Measurements from ENCODE around the gene IGSF21.
A peak's percentile ranks its signal among the peaks of the same experiment; 100 is the strongest.
"Not testable (repeated sequence)": the region's sequence is repeated elsewhere in the genome, so short reads cannot be mapped to it uniquely, and the experiment has no call there.

The IGSF21 gene

GRCh38 chr1:18365099-18365705, 257.6 kb downstream of the IGSF21 start:
- no peaks in the 10 kb centered on the region for H3K27me3 ChIP-seq (ENCODE audit: control insufficient read depth, low read length)
- H3K4me3 ChIP-seq (ENCODE audit: low read length) = no peak overlapping the region
- no peaks in the 10 kb centered on the region for H3F3A ChIP-seq (ENCODE audit: control insufficient read depth, insufficient read depth)
- no peaks in the 10 kb centered on the region for H4K20me1 ChIP-seq (ENCODE audit: control insufficient read depth, insufficient read depth, low read depth, low read length)
- no peak for TF ChIP-seq EZH2phosphoT487 (IDR thresholded peaks at IDR 0.05; ENCODE audit: borderline replicate concordance, low read length)
- TF ChIP-seq, protein P1, sequence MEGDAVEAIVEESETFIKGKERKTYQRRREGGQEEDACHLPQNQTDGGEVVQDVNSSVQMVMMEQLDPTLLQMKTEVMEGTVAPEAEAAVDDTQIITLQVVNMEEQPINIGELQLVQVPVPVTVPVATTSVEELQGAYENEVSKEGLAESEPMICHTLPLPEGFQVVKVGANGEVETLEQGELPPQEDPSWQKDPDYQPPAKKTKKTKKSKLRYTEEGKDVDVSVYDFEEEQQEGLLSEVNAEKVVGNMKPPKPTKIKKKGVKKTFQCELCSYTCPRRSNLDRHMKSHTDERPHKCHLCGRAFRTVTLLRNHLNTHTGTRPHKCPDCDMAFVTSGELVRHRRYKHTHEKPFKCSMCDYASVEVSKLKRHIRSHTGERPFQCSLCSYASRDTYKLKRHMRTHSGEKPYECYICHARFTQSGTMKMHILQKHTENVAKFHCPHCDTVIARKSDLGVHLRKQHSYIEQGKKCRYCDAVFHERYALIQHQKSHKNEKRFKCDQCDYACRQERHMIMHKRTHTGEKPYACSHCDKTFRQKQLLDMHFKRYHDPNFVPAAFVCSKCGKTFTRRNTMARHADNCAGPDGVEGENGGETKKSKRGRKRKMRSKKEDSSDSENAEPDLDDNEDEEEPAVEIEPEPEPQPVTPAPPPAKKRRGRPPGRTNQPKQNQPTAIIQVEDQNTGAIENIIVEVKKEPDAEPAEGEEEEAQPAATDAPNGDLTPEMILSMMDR (IDR thresholded peaks at IDR 0.05; ENCODE audit: low read depth, low read length, poor library complexity, severe bottlenecking) = no peak
- H3K4me2 ChIP-seq (ENCODE audit: low read length) = no peak overlapping the region
- H3K9me3 ChIP-seq (ENCODE audit: control insufficient read depth, insufficient read depth, low read length) = no peaks in the 10 kb centered on the region
- H3K36me3 ChIP-seq (ENCODE audit: control insufficient read depth, low read length) = no peaks in the 10 kb centered on the region
- H3K4me1 ChIP-seq (ENCODE audit: control insufficient read depth, low read length) = no peaks in the 10 kb centered on the region
- no peaks in the 10 kb centered on the region for H3K9me2 ChIP-seq (replicated peaks; ENCODE audit: control insufficient read depth, low read length)
- H3K79me2 ChIP-seq (ENCODE audit: control insufficient read depth, low read length) = no peaks in the 10 kb centered on the region
- no peak overlapping the region for H3K27ac ChIP-seq (ENCODE audit: low read depth, low read length)

DNA sequence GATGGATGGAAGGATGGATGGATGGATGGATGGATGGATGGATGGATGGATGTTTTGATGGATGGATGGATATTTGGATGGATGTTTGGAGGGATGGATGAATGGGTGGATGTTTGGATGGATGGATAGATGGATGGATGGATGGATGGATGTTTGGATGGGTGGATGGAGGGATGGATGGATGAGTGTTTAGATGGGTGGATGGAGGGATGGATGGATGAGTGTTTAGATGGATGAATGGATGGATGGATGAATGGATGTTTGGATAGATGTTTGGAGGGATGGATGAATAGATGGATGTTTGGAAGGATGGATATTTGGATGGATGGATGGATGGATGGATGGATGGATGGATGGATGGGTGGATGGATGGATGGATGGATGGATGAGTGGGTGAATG, 264.9 kb downstream of the IGSF21 start:
- H3K79me2 ChIP-seq (ENCODE audit: control insufficient read depth, low read length); H3K27ac ChIP-seq (ENCODE audit: low read depth, low read length); H3K27me3 ChIP-seq (ENCODE audit: control insufficient read depth, low read length); H3K4me2 ChIP-seq (ENCODE audit: low read length); H3K9me2 ChIP-seq (replicated peaks; ENCODE audit: control insufficient read depth, low read length); H3K9me3 ChIP-seq (ENCODE audit: control insufficient read depth, insufficient read depth, low read length); H3K36me3 ChIP-seq (ENCODE audit: control insufficient read depth, low read length); H3F3A ChIP-seq (ENCODE audit: control insufficient read depth, insufficient read depth); H3K4me1 ChIP-seq (ENCODE audit: control insufficient read depth, low read length); H4K20me1 ChIP-seq (ENCODE audit: control insufficient read depth, insufficient read depth, low read depth, low read length); H3K4me3 ChIP-seq (ENCODE audit: low read length): not testable (repeated sequence)

DNA sequence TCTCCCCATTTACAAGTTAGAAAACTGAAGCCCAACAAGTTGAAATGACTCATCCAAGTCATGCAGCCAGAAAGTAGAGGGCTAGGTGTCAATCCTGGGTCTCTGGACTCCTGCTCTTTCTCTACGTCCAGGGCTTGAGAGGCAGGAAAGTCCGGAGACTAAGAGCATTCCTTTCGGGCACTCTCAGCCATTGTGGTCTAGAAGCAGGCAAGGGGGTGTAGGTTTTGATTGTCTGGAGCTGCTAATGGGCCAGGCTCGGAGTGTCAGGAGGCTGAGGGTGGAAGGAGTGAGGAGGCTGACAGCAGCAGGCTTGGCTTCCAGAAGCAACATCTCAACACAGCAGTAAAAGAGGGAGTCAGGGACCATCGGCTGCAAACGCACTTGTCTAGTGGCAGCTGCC, 265.6 kb downstream of the IGSF21 start:
- no peaks in the 10 kb centered on the region for H3K9me2 ChIP-seq (replicated peaks; ENCODE audit: control insufficient read depth, low read length)
- no peaks in the 10 kb centered on the region for H3K36me3 ChIP-seq (ENCODE audit: control insufficient read depth, low read length)
- H3K4me3 ChIP-seq (ENCODE audit: low read length) = no peak overlapping the region
- H3K4me2 ChIP-seq (ENCODE audit: low read length) = no peak overlapping the region
- H4K20me1 ChIP-seq (ENCODE audit: control insufficient read depth, insufficient read depth, low read depth, low read length) = no peaks in the 10 kb centered on the region
- TF ChIP-seq EZH2phosphoT487 (IDR thresholded peaks at IDR 0.05; ENCODE audit: borderline replicate concordance, low read length) = no peak
- TF ChIP-seq, protein P1 (IDR thresholded peaks at IDR 0.05; ENCODE audit: low read depth, low read length, poor library complexity, severe bottlenecking) = no peak
- H3F3A ChIP-seq (ENCODE audit: control insufficient read depth, insufficient read depth) = no peaks in the 10 kb centered on the region
- no peaks in the 10 kb centered on the region for H3K79me2 ChIP-seq (ENCODE audit: control insufficient read depth, low read length)
- H3K27ac ChIP-seq (ENCODE audit: low read depth, low read length) = no peak overlapping the region
- no peaks in the 10 kb centered on the region for H3K4me1 ChIP-seq (ENCODE audit: control insufficient read depth, low read length)
- H3K27me3 ChIP-seq (ENCODE audit: control insufficient read depth, low read length) = no peaks in the 10 kb centered on the region
- no peaks in the 10 kb centered on the region for H3K9me3 ChIP-seq (ENCODE audit: control insufficient read depth, insufficient read depth, low read length)

DNA sequence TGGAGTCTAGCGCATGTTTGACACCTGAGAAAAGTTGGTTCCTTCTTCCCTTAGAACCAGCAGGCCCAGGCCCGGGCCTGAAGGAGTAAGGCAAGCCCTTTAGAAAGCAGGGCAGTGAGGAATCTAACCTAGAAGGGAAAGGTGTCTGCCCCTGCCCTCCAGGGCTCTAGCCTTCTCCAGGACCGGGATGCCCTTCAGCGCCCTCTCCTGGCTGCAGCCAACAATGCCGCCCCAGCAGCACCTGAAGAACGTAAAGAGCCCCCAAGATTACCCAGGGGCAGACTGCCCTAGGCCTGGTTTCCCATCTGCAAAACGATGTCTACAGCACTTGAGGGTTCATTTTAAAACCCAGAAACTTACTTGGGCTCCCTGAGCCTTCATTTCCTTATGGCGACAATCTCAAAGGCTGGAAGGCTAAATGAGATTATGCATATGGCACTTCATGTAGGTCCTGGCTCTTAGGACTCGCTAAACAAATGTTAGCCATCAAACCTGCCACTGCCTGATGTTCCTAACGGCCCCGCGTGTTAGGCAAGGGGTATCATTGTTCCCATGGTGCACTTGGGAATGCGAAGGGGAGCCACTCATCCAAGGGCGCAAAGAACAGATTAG, 266.4 kb downstream of the IGSF21 start:
- Histone ChIP-seq H3K27ac (ENCODE audit: low read depth, low read length) (no peak overlapping the region), H3K36me3 (ENCODE audit: control insufficient read depth, low read length) (no peaks in the 10 kb centered on the region), H3K4me2 (ENCODE audit: low read length) (no peak overlapping the region), H3K4me1 (ENCODE audit: control insufficient read depth, low read length) (no peaks in the 10 kb centered on the region), H3K4me3 (ENCODE audit: low read length) (no peak overlapping the region), H3K9me2 (replicated peaks; ENCODE audit: control insufficient read depth, low read length) (no peaks in the 10 kb centered on the region), H3F3A (ENCODE audit: control insufficient read depth, insufficient read depth) (no peaks in the 10 kb centered on the region), H3K27me3 (ENCODE audit: control insufficient read depth, low read length) (no peaks in the 10 kb centered on the region), H3K79me2 (ENCODE audit: control insufficient read depth, low read length) (no peaks in the 10 kb centered on the region), H3K9me3 (ENCODE audit: control insufficient read depth, insufficient read depth, low read length) (no peaks in the 10 kb centered on the region), H4K20me1 (ENCODE audit: control insufficient read depth, insufficient read depth, low read depth, low read length) (no peaks in the 10 kb centered on the region)
- TF ChIP-seq, protein P1 (IDR thresholded peaks at IDR 0.05; ENCODE audit: low read depth, low read length, poor library complexity, severe bottlenecking) = peak; percentile 67
- no peak for TF ChIP-seq EZH2phosphoT487 (IDR thresholded peaks at IDR 0.05; ENCODE audit: borderline replicate concordance, low read length)
